IPS-18c (cell line): ENCODE measurements around the gene RXRA.

Source experiments
- H3K4me3 ChIP-seq: 2 replicates; pipeline ENCODE4 v1.7.0; 2013; ENCODE audit warnings: low read depth, mild to moderate bottlenecking, low read length, moderate library complexity; ENCODE audit not compliant: insufficient read depth
- H3K9me3 ChIP-seq: one replicate; pipeline ENCODE4 v1.6.1; 2013; ENCODE audit warnings: mild to moderate bottlenecking, low read length, moderate library complexity; ENCODE audit not compliant: control insufficient read depth, insufficient read depth

The RXRA gene

GRCh38 chr9:134352247-134352933 lies 26.1 kb downstream of the RXRA start:
- Histone ChIP-seq H3K9me3 (no peaks in the 10 kb centered on the region), H3K4me3 (no peak overlapping the region)

GRCh38 chr9:134353539-134353938 lies 27.3 kb downstream of the RXRA start:
- H3K9me3 ChIP-seq, result no peaks in the 10 kb centered on the region

GRCh38 chr9:134355158-134355557 lies 28.9 kb downstream of the RXRA start:
- Histone ChIP-seq H3K4me3 (no peak overlapping the region), H3K9me3 (no peaks in the 10 kb centered on the region)

More at GRCh38 chr9:134353539-134353938, 27.3 kb downstream of the RXRA start:
- H3K4me3 ChIP-seq, result no peak overlapping the region

- Histone ChIP-seq H3K9me3 (no peaks in the 10 kb centered on the region), H3K4me3 (no peak overlapping the region)
Measured at GRCh38 chr9:134355561-134356279, 29.5 kb downstream of the RXRA start.

- Histone ChIP-seq H3K9me3 (no peaks in the 10 kb centered on the region), H3K4me3 (no peak overlapping the region)
Measured at GRCh38 chr9:134356496-134357470, 30.5 kb downstream of the RXRA start.

- peaks cover 3% of the 10 kb centered on the region for H3K9me3 ChIP-seq
Measured at GRCh38 chr9:134357631-134358025, 31.4 kb downstream of the RXRA start.

GRCh38 chr9:134358026-134358661 lies 31.9 kb downstream of the RXRA start:
- H3K4me3 ChIP-seq, result no peak overlapping the region

More at GRCh38 chr9:134357631-134358025, 31.4 kb downstream of the RXRA start:
- H3K4me3 ChIP-seq, result no peak overlapping the region

GRCh38 chr9:134358662-134359319 lies 32.5 kb downstream of the RXRA start:
- no peak overlapping the region for H3K4me3 ChIP-seq
- peaks cover 3% of the 10 kb centered on the region for H3K9me3 ChIP-seq

More at GRCh38 chr9:134358026-134358661, 31.9 kb downstream of the RXRA start:
- H3K9me3 ChIP-seq, result peaks cover 3% of the 10 kb centered on the region

GRCh38 chr9:134359493-134360179 lies 33.4 kb downstream of the RXRA start:
- Histone ChIP-seq H3K4me3 (no peak overlapping the region), H3K9me3 (peaks cover 3% of the 10 kb centered on the region)

- Histone ChIP-seq H3K9me3 (peaks cover 3% of the 10 kb centered on the region), H3K4me3 (no peak overlapping the region)
Measured at GRCh38 chr9:134360180-134360759, 34.0 kb downstream of the RXRA start.

- no peak overlapping the region for H3K4me3 ChIP-seq
- H3K9me3 ChIP-seq, result peaks cover 3% of the 10 kb centered on the region
Measured at GRCh38 chr9:134360897-134361296, 34.6 kb downstream of the RXRA start.

- Histone ChIP-seq H3K4me3 (no peak overlapping the region), H3K9me3 (peaks cover 3% of the 10 kb centered on the region)
Measured at GRCh38 chr9:134361426-134361825, 35.2 kb downstream of the RXRA start.

GRCh38 chr9:134361843-134362414 lies 35.7 kb downstream of the RXRA start:
- Histone ChIP-seq H3K4me3 (no peak overlapping the region), H3K9me3 (peaks cover 3% of the 10 kb centered on the region)

GRCh38 chr9:134363450-134363849 lies 37.2 kb downstream of the RXRA start:
- no peak overlapping the region for H3K4me3 ChIP-seq
- H3K9me3 ChIP-seq, result peaks cover 3% of the 10 kb centered on the region

- H3K4me3 ChIP-seq, result no peak overlapping the region
- peaks cover 3% of the 10 kb centered on the region for H3K9me3 ChIP-seq
Measured at GRCh38 chr9:134364391-134365114, 38.3 kb downstream of the RXRA start.
